HCT116 (cell line): ENCODE measurements around the gene KHDRBS2. TPM values are rescaled to one million over a fixed set of nuclear protein-coding genes. Genes with fewer than 3 reads are reported as not detected.

Source experiments
- ATAC-seq: fragments of 200-7000 bp; cut with Tn5 transposase; 2 replicates; pipeline ENCODE4 v1.9.1; 2020; ENCODE audit warnings: mild to moderate bottlenecking, moderate library complexity
- BruUV-seq: library from RNA; stranded (reverse); fragments of 400-500 nt; replicated peaks from 2 replicates; lab custom pipeline; 2021; lab: Mats Ljungman, UMichigan
- CTCF ChIA-PET: fragments of 300-600 bp; sonication (Branson Sonifier 250); formaldehyde crosslinking; loops from one replicate; lab custom pipeline; 2021; ENCODE audit warnings: antibody characterized with exemption; lab: Charles Lee
- POLR2A ChIA-PET: fragments of 300-600, 350-600 bp; sonication (Branson Sonifier 250); formaldehyde crosslinking; loops from one replicate; lab custom pipeline; 2021; ENCODE audit warnings: antibody characterized with exemption; lab: Charles Lee
- RAD21 ChIA-PET, 2 experiments: fragments of 300-600 bp; sonication (Branson Sonifier 250); formaldehyde crosslinking; loops; one replicate each; lab custom pipeline; 2023; ENCODE audit warnings: low total read pairs in 2 of 2; ENCODE audit not compliant: uncharacterized antibody in 2 of 2, unreplicated experiment in 2 of 2, low non-redundant PET in 1 of 2; lab: Charles Lee
- DNase-seq: peaks from one replicate; pipeline ENCODE4 v3.0.0-alpha.2; 2010; ENCODE audit warnings: low read depth, low spot score
- H2AFZ ChIP-seq: fragments of 200-600 bp; shearing (Covaris generic), sonication (generic); 2 replicates; pipeline ENCODE4 v1.6.1; 2017; ENCODE audit warnings: low read depth, mixed run types, mixed read lengths, antibody characterized with exemption, low read length; ENCODE audit not compliant: poor library complexity, severe bottlenecking
- H3K27ac ChIP-seq: 2 replicates; pipeline ENCODE4 v1.5.1; 2012; ENCODE audit warnings: low read depth, low read length
- H3K27me3 ChIP-seq: fragments of 200-600 bp; sonication (generic); 2 replicates; pipeline ENCODE4 v1.6.1; 2016; ENCODE audit warnings: mixed run types, low read length, mixed read lengths; ENCODE audit not compliant: insufficient read depth
- H3K36me3 ChIP-seq, 2 experiments: fragments of 200-500 bp in 1 of 2; fragments of 200-600 bp in 1 of 2; sonication (Bioruptor generic) in 1 of 2; sonication (generic) in 1 of 2; 2 replicates each; pipeline versions ENCODE4 v1.5.1 to v1.6.1; 2014 to 2016; ENCODE audit warnings: low read length in 2 of 2, inconsistent platforms in 1 of 2, mixed read lengths in 1 of 2, mixed run types in 1 of 2; ENCODE audit not compliant: insufficient read depth in 2 of 2, control insufficient read depth in 1 of 2
- H3K4me1 ChIP-seq, 2 experiments: fragments of 200-600 bp in 1 of 2; sonication (generic) in 1 of 2; 2 replicates each; pipeline versions ENCODE4 v1.5.1 to v1.6.1; 2012 to 2017; ENCODE audit warnings: low read length in 2 of 2, inconsistent platforms in 1 of 2, mild to moderate bottlenecking in 1 of 2, mixed read lengths in 1 of 2, mixed run types in 1 of 2, moderate library complexity in 1 of 2; ENCODE audit not compliant: insufficient read depth in 2 of 2, control insufficient read depth in 1 of 2
- H3K4me2 ChIP-seq: fragments of 200-600 bp; sonication (generic); 2 replicates; pipeline ENCODE4 v1.6.1; 2017; ENCODE audit warnings: mixed run types, low read length, mixed read lengths
- H3K4me3 ChIP-seq, 2 experiments: fragments of 200-600 bp in 1 of 2; sonication (generic) in 1 of 2; replicated peaks in 1 of 2; 2 replicates each; pipeline ENCODE4 v1.5.1; 2011 to 2016; ENCODE audit warnings: low read length in 2 of 2, control low read depth in 1 of 2, low read depth in 1 of 2, mild to moderate bottlenecking in 1 of 2, mixed read lengths in 1 of 2, mixed run types in 1 of 2
- H3K79me2 ChIP-seq: fragments of 200-600 bp; sonication (generic); 2 replicates; pipeline ENCODE4 v1.6.1; 2017; ENCODE audit warnings: mild to moderate bottlenecking, mixed run types, low read length, moderate library complexity, mixed read lengths; ENCODE audit not compliant: insufficient read depth
- H3K9ac ChIP-seq: fragments of 200-600 bp; sonication (generic); 2 replicates; pipeline ENCODE4 v1.6.1; 2016; ENCODE audit warnings: low read length, mixed read lengths
- H3K9me2 ChIP-seq: fragments of 200-600 bp; sonication (generic), shearing (Covaris generic); 2 replicates; pipeline ENCODE4 v1.6.1; 2017; ENCODE audit warnings: mixed run types, mild to moderate bottlenecking, moderate library complexity; ENCODE audit not compliant: insufficient read depth
- H3K9me3 ChIP-seq, 2 experiments: fragments of 200-500 bp in 1 of 2; fragments of 200-600 bp in 1 of 2; sonication (Bioruptor generic) in 1 of 2; sonication (generic) in 1 of 2; 2 replicates each; pipeline ENCODE4 v1.6.1; 2014 to 2017; ENCODE audit warnings: low read length in 2 of 2, mixed read lengths in 2 of 2, inconsistent platforms in 1 of 2, low read depth in 1 of 2, mild to moderate bottlenecking in 1 of 2, mixed run types in 1 of 2, moderate library complexity in 1 of 2; ENCODE audit not compliant: control insufficient read depth in 1 of 2, insufficient read depth in 1 of 2
- H4K20me1 ChIP-seq: fragments of 200-600 bp; sonication (generic), shearing (Covaris generic); 2 replicates; pipeline ENCODE4 v1.6.1; 2017; ENCODE audit warnings: mixed run types, mild to moderate bottlenecking, moderate library complexity; ENCODE audit not compliant: insufficient read depth
- EGR1 ChIP-seq: IDR thresholded peaks from 2 replicates; pipeline ENCODE4 v1.6.1; 2012; ENCODE audit warnings: low read depth
- EZH2 ChIP-seq: fragments of 200-600 bp; sonication (generic); IDR thresholded peaks from 2 replicates; pipeline ENCODE4 v1.6.1; 2017; ENCODE audit warnings: antibody characterized with exemption, mixed run types
- EZH2phosphoT487 ChIP-seq: fragments of 200-600 bp; IDR thresholded peaks from 2 replicates; pipeline ENCODE4 v1.6.1; 2018; ENCODE audit warnings: antibody characterized with exemption, borderline replicate concordance
- FOSL1 ChIP-seq: IDR thresholded peaks from 2 replicates; pipeline ENCODE4 v1.6.1; 2012; ENCODE audit warnings: low read depth
- JUND ChIP-seq: IDR thresholded peaks from 2 replicates; pipeline ENCODE4 v1.6.1; 2012
- POLR2AphosphoS5 ChIP-seq: IDR thresholded peaks from 2 replicates; pipeline ENCODE4 v1.6.1; 2011; ENCODE audit warnings: mild to moderate bottlenecking, low read depth, low read length, moderate library complexity
- TCF7L2 ChIP-seq: IDR thresholded peaks from 2 replicates; pipeline ENCODE4 v1.7.0; 2011; ENCODE audit warnings: borderline replicate concordance, inconsistent platforms; ENCODE audit not compliant: insufficient read depth, insufficient read length; ENCODE audit errors: extremely low read depth
- YY1 ChIP-seq: IDR thresholded peaks from 2 replicates; pipeline ENCODE4 v1.6.1; 2011; ENCODE audit warnings: low read length, low read depth, moderate library complexity, mild to moderate bottlenecking; ENCODE audit not compliant: insufficient replicate concordance; ENCODE audit errors: extremely low read depth
- intact Hi-C: fragments of 100-400 bp; cut with micrococcal nuclease; formaldehyde crosslinking; loops from 2 replicates; pipeline ENCODE4 v1.10.0; 2022
- total RNA-seq: library from RNA; stranded (reverse); gene quantifications from one replicate; pipeline ENCODE4 v1.2.1, GENCODE V29; 2021; ENCODE audit not compliant: unreplicated experiment

Gene KHDRBS2
- total RNA-seq, 1 experiment from 2014 or later = not detected

- ATAC-seq = no peak
- Histone ChIP-seq H3K9ac (no peak overlapping the region), H3K79me2 (no peaks in the 10 kb centered on the region), H3K9me3 (peaks cover 10 to 26% of the 10 kb centered on the region in 2 experiments; a peak in 3 of 4 replicates), H3K4me2 (no peak overlapping the region), H3K9me2 (no peaks in the 10 kb centered on the region), H3K27ac (no peak overlapping the region), H3K27me3 (no peaks in the 10 kb centered on the region), H4K20me1 (no peaks in the 10 kb centered on the region), H3K4me3 (no peak overlapping the region), H3K4me1 (no peaks in the 10 kb centered on the region), H3K36me3 (no peaks in the 10 kb centered on the region), H2AFZ (no peak overlapping the region)
- CTCF ChIA-PET = no interaction called here
- TF ChIP-seq TCF7L2 (no peak), POLR2AphosphoS5 (no peak)
- RAD21 ChIA-PET = no interaction called here
- no TSS peak for BruUV-seq
- DNase-seq = no peak
- POLR2A ChIA-PET = no interaction called here
- intact Hi-C loops = no loop called here
These were observed 276.6 kb downstream of the KHDRBS2 start for GRCh38 chr6:62009445-62009844.

GRCh38 chr6:61989616-61990015 lies 296.4 kb downstream of the KHDRBS2 start:
- H3K4me3 ChIP-seq = no peak overlapping the region
- no peaks in the 10 kb centered on the region for H3K9me2 ChIP-seq
- DNase-seq = no peak
- H3K27ac ChIP-seq = no peak overlapping the region
- H3K36me3 ChIP-seq = no peaks in the 10 kb centered on the region
- ChIA-PET RAD21 (no interaction called here), POLR2A (no interaction called here), CTCF (no interaction called here)
- intact Hi-C loops = no loop called here
- TF ChIP-seq FOSL1 (no peak), EGR1 (no peak), JUND (no peak), EZH2 (no peak), EZH2phosphoT487 (no peak), YY1 (no peak)
- no peak for ATAC-seq
- no peak overlapping the region for H2AFZ ChIP-seq
- no TSS peak for BruUV-seq
- H3K4me2 ChIP-seq = no peak overlapping the region
- no peaks in the 10 kb centered on the region for H3K27me3 ChIP-seq
- H3K4me1 ChIP-seq = no peaks in the 10 kb centered on the region
- H4K20me1 ChIP-seq = no peaks in the 10 kb centered on the region
- H3K9me3 ChIP-seq = peaks cover 11 to 18% of the 10 kb centered on the region in 2 experiments; a peak in 3 of 4 replicates
- no peaks in the 10 kb centered on the region for H3K79me2 ChIP-seq
- no peak overlapping the region for H3K9ac ChIP-seq
